Nephron progenitor cell (in vitro differentiated cells): Measurements from ENCODE around the gene LTBP1.

Experiments used
- DNase-seq: peaks from one replicate; pipeline ENCODE4 v3.0.0; 2021
- H3K27ac Mint-ChIP-seq: 2 replicates; pipeline ENCODE4 v1.8.0; 2021; ENCODE audit warnings: mild to moderate bottlenecking, moderate library complexity, mixed read lengths
- H3K27me3 Mint-ChIP-seq: 2 replicates; pipeline ENCODE4 v1.8.0; 2021; ENCODE audit warnings: mild to moderate bottlenecking, low read depth, mixed read lengths; ENCODE audit not compliant: poor library complexity
- H3K36me3 Mint-ChIP-seq: 2 replicates; pipeline ENCODE4 v1.8.0; 2021; ENCODE audit warnings: low read depth, mixed read lengths
- H3K4me1 Mint-ChIP-seq: 2 replicates; pipeline ENCODE4 v1.8.0; 2021; ENCODE audit warnings: mixed read lengths
- H3K4me3 Mint-ChIP-seq: 2 replicates; pipeline ENCODE4 v1.8.0; 2021; ENCODE audit warnings: mild to moderate bottlenecking, moderate library complexity, mixed read lengths
- H3K9me3 Mint-ChIP-seq: 2 replicates; pipeline ENCODE4 v1.8.0; 2021; ENCODE audit warnings: mild to moderate bottlenecking, moderate library complexity, mixed read lengths
- CTCF ChIP-seq: fragments of 200-600 bp; sonication (generic); IDR thresholded peaks from 2 replicates; pipeline ENCODE4 v1.5.0; 2021; ENCODE audit warnings: antibody characterized with exemption

LTBP1 gene

GRCh38 chr2:33121416-33121815 is 174.7 kb downstream of the LTBP1 start:
- peaks cover 58% of the 10 kb centered on the region for H3K36me3 Mint-ChIP-seq
- H3K9me3 Mint-ChIP-seq: peaks cover 21% of the 10 kb centered on the region
- H3K27me3 Mint-ChIP-seq: no peaks in the 10 kb centered on the region
- no peak overlapping the region for H3K4me3 Mint-ChIP-seq
- TF ChIP-seq CTCF: no peak
- no peak overlapping the region for H3K27ac Mint-ChIP-seq
- DNase-seq: no peak
- H3K4me1 Mint-ChIP-seq: peaks cover 14% of the 10 kb centered on the region

GRCh38 chr2:33121925-33122324 is 175.2 kb downstream of the LTBP1 start:
- Mint-ChIP-seq H3K4me3 (no peak overlapping the region), H3K27me3 (no peaks in the 10 kb centered on the region), H3K4me1 (peaks cover 9% of the 10 kb centered on the region), H3K9me3 (peaks cover 20% of the 10 kb centered on the region), H3K27ac (peak overlapping the region; percentile 64), H3K36me3 (peaks cover 53% of the 10 kb centered on the region)
- no peak for DNase-seq
- TF ChIP-seq CTCF: no peak

- H3K36me3 Mint-ChIP-seq: peaks cover 53% of the 10 kb centered on the region
- H3K27ac Mint-ChIP-seq: no peak overlapping the region
- peaks cover under 1% of the 10 kb centered on the region for H3K4me1 Mint-ChIP-seq
- H3K9me3 Mint-ChIP-seq: peaks cover 12% of the 10 kb centered on the region
- H3K4me3 Mint-ChIP-seq: no peak overlapping the region
- TF ChIP-seq CTCF: no peak
- no peaks in the 10 kb centered on the region for H3K27me3 Mint-ChIP-seq
- DNase-seq: no peak
Measured at GRCh38 chr2:33122726-33123125, 176.0 kb downstream of the LTBP1 start.

- no peaks in the 10 kb centered on the region for H3K27me3 Mint-ChIP-seq
- no peak for DNase-seq
- no peak for TF ChIP-seq CTCF
- no peak overlapping the region for H3K27ac Mint-ChIP-seq
- H3K9me3 Mint-ChIP-seq: peaks cover 10% of the 10 kb centered on the region
- H3K4me3 Mint-ChIP-seq: no peak overlapping the region
- peaks cover 50% of the 10 kb centered on the region for H3K36me3 Mint-ChIP-seq
- no peaks in the 10 kb centered on the region for H3K4me1 Mint-ChIP-seq
Measured at GRCh38 chr2:33123216-33123615, 176.5 kb downstream of the LTBP1 start.

GRCh38 chr2:33126552-33126951 is 179.8 kb downstream of the LTBP1 start:
- H3K4me3 Mint-ChIP-seq: no peak overlapping the region
- no peak overlapping the region for H3K27ac Mint-ChIP-seq
- H3K36me3 Mint-ChIP-seq: peaks cover 25% of the 10 kb centered on the region
- DNase-seq: no peak
- no peaks in the 10 kb centered on the region for H3K9me3 Mint-ChIP-seq
- H3K27me3 Mint-ChIP-seq: no peaks in the 10 kb centered on the region
- peaks cover 6% of the 10 kb centered on the region for H3K4me1 Mint-ChIP-seq
- TF ChIP-seq CTCF: no peak

GRCh38 chr2:33126958-33127357 is 180.2 kb downstream of the LTBP1 start:
- H3K27me3 Mint-ChIP-seq: no peaks in the 10 kb centered on the region
- H3K9me3 Mint-ChIP-seq: no peaks in the 10 kb centered on the region
- TF ChIP-seq CTCF: no peak
- no peak overlapping the region for H3K4me3 Mint-ChIP-seq
- no peak for DNase-seq
- H3K27ac Mint-ChIP-seq: no peak overlapping the region
- peaks cover 21% of the 10 kb centered on the region for H3K36me3 Mint-ChIP-seq
- H3K4me1 Mint-ChIP-seq: peaks cover 10% of the 10 kb centered on the region
